ENCODE results near the gene SOD3. TPM values are rescaled to one million over a fixed set of nuclear protein-coding genes. Genes with fewer than 3 reads are reported as not detected.

Gene SOD3
- total and polyA plus RNA-seq, 2 of the 8 experiments (the other 6 are each of a cell fraction or from before 2014, with no cell fraction given), result 4.9 TPM

DNA sequence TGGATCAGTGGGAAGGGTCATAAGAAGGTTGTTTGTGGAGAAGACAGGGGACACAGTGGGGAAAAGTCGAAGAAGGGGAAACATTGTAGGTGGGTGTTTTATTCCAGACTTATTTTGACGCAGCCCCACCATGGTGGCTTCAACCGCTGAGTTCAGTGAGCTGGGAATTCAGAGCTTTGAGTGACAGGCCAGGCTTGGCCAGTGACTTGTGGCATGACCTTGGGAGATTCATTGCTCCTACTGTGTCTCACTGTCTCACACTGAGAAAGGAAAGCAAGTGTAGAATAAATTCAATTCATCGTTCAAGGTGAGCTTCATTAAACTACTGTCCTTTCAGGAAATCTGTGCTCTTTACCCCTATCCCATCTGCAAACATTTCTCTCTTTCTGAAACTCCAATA, 47.4 kb upstream of the SOD3 start (continued):
- TF ChIP-seq, protein P1, sequence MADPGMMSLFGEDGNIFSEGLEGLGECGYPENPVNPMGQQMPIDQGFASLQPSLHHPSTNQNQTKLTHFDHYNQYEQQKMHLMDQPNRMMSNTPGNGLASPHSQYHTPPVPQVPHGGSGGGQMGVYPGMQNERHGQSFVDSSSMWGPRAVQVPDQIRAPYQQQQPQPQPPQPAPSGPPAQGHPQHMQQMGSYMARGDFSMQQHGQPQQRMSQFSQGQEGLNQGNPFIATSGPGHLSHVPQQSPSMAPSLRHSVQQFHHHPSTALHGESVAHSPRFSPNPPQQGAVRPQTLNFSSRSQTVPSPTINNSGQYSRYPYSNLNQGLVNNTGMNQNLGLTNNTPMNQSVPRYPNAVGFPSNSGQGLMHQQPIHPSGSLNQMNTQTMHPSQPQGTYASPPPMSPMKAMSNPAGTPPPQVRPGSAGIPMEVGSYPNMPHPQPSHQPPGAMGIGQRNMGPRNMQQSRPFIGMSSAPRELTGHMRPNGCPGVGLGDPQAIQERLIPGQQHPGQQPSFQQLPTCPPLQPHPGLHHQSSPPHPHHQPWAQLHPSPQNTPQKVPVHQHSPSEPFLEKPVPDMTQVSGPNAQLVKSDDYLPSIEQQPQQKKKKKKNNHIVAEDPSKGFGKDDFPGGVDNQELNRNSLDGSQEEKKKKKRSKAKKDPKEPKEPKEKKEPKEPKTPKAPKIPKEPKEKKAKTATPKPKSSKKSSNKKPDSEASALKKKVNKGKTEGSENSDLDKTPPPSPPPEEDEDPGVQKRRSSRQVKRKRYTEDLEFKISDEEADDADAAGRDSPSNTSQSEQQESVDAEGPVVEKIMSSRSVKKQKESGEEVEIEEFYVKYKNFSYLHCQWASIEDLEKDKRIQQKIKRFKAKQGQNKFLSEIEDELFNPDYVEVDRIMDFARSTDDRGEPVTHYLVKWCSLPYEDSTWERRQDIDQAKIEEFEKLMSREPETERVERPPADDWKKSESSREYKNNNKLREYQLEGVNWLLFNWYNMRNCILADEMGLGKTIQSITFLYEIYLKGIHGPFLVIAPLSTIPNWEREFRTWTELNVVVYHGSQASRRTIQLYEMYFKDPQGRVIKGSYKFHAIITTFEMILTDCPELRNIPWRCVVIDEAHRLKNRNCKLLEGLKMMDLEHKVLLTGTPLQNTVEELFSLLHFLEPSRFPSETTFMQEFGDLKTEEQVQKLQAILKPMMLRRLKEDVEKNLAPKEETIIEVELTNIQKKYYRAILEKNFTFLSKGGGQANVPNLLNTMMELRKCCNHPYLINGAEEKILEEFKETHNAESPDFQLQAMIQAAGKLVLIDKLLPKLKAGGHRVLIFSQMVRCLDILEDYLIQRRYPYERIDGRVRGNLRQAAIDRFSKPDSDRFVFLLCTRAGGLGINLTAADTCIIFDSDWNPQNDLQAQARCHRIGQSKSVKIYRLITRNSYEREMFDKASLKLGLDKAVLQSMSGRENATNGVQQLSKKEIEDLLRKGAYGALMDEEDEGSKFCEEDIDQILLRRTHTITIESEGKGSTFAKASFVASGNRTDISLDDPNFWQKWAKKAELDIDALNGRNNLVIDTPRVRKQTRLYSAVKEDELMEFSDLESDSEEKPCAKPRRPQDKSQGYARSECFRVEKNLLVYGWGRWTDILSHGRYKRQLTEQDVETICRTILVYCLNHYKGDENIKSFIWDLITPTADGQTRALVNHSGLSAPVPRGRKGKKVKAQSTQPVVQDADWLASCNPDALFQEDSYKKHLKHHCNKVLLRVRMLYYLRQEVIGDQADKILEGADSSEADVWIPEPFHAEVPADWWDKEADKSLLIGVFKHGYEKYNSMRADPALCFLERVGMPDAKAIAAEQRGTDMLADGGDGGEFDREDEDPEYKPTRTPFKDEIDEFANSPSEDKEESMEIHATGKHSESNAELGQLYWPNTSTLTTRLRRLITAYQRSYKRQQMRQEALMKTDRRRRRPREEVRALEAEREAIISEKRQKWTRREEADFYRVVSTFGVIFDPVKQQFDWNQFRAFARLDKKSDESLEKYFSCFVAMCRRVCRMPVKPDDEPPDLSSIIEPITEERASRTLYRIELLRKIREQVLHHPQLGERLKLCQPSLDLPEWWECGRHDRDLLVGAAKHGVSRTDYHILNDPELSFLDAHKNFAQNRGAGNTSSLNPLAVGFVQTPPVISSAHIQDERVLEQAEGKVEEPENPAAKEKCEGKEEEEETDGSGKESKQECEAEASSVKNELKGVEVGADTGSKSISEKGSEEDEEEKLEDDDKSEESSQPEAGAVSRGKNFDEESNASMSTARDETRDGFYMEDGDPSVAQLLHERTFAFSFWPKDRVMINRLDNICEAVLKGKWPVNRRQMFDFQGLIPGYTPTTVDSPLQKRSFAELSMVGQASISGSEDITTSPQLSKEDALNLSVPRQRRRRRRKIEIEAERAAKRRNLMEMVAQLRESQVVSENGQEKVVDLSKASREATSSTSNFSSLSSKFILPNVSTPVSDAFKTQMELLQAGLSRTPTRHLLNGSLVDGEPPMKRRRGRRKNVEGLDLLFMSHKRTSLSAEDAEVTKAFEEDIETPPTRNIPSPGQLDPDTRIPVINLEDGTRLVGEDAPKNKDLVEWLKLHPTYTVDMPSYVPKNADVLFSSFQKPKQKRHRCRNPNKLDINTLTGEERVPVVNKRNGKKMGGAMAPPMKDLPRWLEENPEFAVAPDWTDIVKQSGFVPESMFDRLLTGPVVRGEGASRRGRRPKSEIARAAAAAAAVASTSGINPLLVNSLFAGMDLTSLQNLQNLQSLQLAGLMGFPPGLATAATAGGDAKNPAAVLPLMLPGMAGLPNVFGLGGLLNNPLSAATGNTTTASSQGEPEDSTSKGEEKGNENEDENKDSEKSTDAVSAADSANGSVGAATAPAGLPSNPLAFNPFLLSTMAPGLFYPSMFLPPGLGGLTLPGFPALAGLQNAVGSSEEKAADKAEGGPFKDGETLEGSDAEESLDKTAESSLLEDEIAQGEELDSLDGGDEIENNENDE (IDR thresholded peaks at IDR 0.05; ENCODE audit: insufficient replicate concordance, low read length), result no peak
- TF ChIP-seq HDAC2 (IDR thresholded peaks at IDR 0.05; ENCODE audit: borderline replicate concordance in 1 of 2, low read depth in 2 of 2, low read length in 2 of 2) (no peak), NRF1 (IDR thresholded peaks at IDR 0.05; ENCODE audit: low read depth, low read length) (no peak), PHF8 (conservative IDR thresholded peaks at IDR 0.05; ENCODE audit: low read depth, low read length) (no peak), CHD2 (IDR thresholded peaks at IDR 0.05; ENCODE audit: low read length) (no peak)
